Neural cell (in vitro differentiated cells): ENCODE measurements around the gene LAMB4. TPM values are rescaled to one million over a fixed set of nuclear protein-coding genes. Genes with fewer than 3 reads are reported as not detected.

Experiments used
- H2AFZ ChIP-seq: fragments of 200-600, 300-800 bp; sonication (generic), shearing (Covaris generic); 2 replicates; pipeline ENCODE4 v1.6.0; 2014; ENCODE audit warnings: low read depth, mild to moderate bottlenecking, antibody characterized with exemption, low read length, moderate library complexity
- H3F3A ChIP-seq: fragments of 200-600 bp; shearing (Covaris generic); 2 replicates; pipeline ENCODE4 v1.6.1; 2016; ENCODE audit warnings: mild to moderate bottlenecking, moderate library complexity, mixed read lengths, antibody characterized with exemption, low read length; ENCODE audit not compliant: insufficient read depth, poor library complexity, severe bottlenecking
- H3K27ac ChIP-seq: fragments of 200-600, 300-800 bp; sonication (generic), shearing (Covaris generic); 2 replicates; pipeline ENCODE4 v1.5.1; 2014; ENCODE audit warnings: mild to moderate bottlenecking, low read length, moderate library complexity
- H3K27me3 ChIP-seq: fragments of 300-800, 200-600 bp; sonication (generic), shearing (Covaris generic); 2 replicates; pipeline ENCODE4 v1.6.0; 2014; ENCODE audit warnings: mild to moderate bottlenecking, low read depth, low read length, moderate library complexity; ENCODE audit not compliant: insufficient read depth
- H3K36me3 ChIP-seq: fragments of 300-800, 200-600 bp; sonication (generic), shearing (Covaris generic); 2 replicates; pipeline ENCODE4 v1.5.1; 2014; ENCODE audit warnings: mild to moderate bottlenecking, antibody characterized with exemption, low read length, moderate library complexity; ENCODE audit not compliant: insufficient read depth
- H3K4me2 ChIP-seq: fragments of 300-800, 200-600 bp; sonication (generic), shearing (Covaris generic); 2 replicates; pipeline ENCODE4 v1.6.0; 2014; ENCODE audit warnings: mild to moderate bottlenecking, low read length
- H3K4me3 ChIP-seq: fragments of 300-800, 200-600 bp; sonication (generic), shearing (Covaris generic); 2 replicates; pipeline ENCODE4 v1.5.1; 2014; ENCODE audit warnings: mild to moderate bottlenecking, low read length, moderate library complexity
- H3K79me2 ChIP-seq: fragments of 200-600 bp; shearing (Covaris generic); replicated peaks from 2 replicates; pipeline ENCODE4 v1.6.0; 2014; ENCODE audit warnings: mild to moderate bottlenecking, low read length, moderate library complexity; ENCODE audit not compliant: insufficient read depth
- H3K9ac ChIP-seq: fragments of 300-800, 200-600 bp; sonication (generic), shearing (Covaris generic); 2 replicates; pipeline ENCODE4 v1.6.1; 2016; ENCODE audit warnings: mild to moderate bottlenecking, low read length, mixed read lengths
- H3K9me2 ChIP-seq: fragments of 200-600 bp; shearing (Covaris generic); 2 replicates; pipeline ENCODE4 v1.6.1; 2016; ENCODE audit warnings: mild to moderate bottlenecking, low read length, mixed read lengths; ENCODE audit not compliant: insufficient read depth
- H3K9me3 ChIP-seq: fragments of 200-600, 300-800 bp; sonication (generic), shearing (Covaris generic); 2 replicates; pipeline ENCODE4 v1.6.1; 2016; ENCODE audit warnings: mild to moderate bottlenecking, mixed run types, low read length, moderate library complexity, mixed read lengths
- H4K20me1 ChIP-seq: fragments of 200-600 bp; shearing (Covaris generic); 2 replicates; pipeline ENCODE4 v1.6.1; 2016; ENCODE audit warnings: mild to moderate bottlenecking, mixed run types; ENCODE audit not compliant: insufficient read depth
- EP300 ChIP-seq: fragments of 450-650 bp; conservative IDR thresholded peaks from 2 replicates; pipeline ENCODE4 v1.6.1; 2014; ENCODE audit warnings: antibody characterized with exemption, mild to moderate bottlenecking, moderate library complexity; ENCODE audit not compliant: poor library complexity, severe bottlenecking
- EZH2 ChIP-seq: fragments of 200-600, 300-800 bp; shearing (Covaris generic), sonication (generic); IDR thresholded peaks from 2 replicates; pipeline ENCODE4 v1.6.1; 2014; ENCODE audit warnings: antibody characterized with exemption, low read length, borderline replicate concordance, mild to moderate bottlenecking; ENCODE audit not compliant: insufficient read depth, poor library complexity, severe bottlenecking
- MXI1 ChIP-seq: fragments of 450-650 bp; conservative IDR thresholded peaks from 2 replicates; pipeline ENCODE4 v1.6.1; 2014; ENCODE audit warnings: antibody characterized with exemption, mild to moderate bottlenecking; ENCODE audit not compliant: poor library complexity, severe bottlenecking
- POLR2AphosphoS5 ChIP-seq: IDR thresholded peaks from 2 replicates; pipeline ENCODE4 v1.6.1; 2012
- RAD21 ChIP-seq: fragments of 450-650 bp; conservative IDR thresholded peaks from 2 replicates; pipeline ENCODE4 v1.6.1; 2014; ENCODE audit warnings: antibody characterized with exemption, mild to moderate bottlenecking, moderate library complexity
- SMC3 ChIP-seq: fragments of 450-650 bp; conservative IDR thresholded peaks from 2 replicates; pipeline ENCODE4 v1.6.1; 2014; ENCODE audit warnings: antibody characterized with exemption, mild to moderate bottlenecking, moderate library complexity; ENCODE audit not compliant: poor library complexity
- TAF1 ChIP-seq: IDR thresholded peaks from 2 replicates; pipeline ENCODE4 v1.6.1; 2012; ENCODE audit warnings: low read depth
- polyA plus RNA-seq: library from polyadenylated mRNA; depleted of rRNA; stranded (reverse); fragments of >200 nt; gene quantifications from 2 replicates; pipeline ENCODE4 v1.2.3, GENCODE V29; 2014
- TF ChIP-seq, protein P1 (sequence below): IDR thresholded peaks from 2 replicates; pipeline ENCODE4 v1.6.1; 2012; ENCODE audit warnings: borderline replicate concordance
- TF ChIP-seq, protein P2 (sequence below): fragments of 450-650 bp; IDR thresholded peaks from 2 replicates; pipeline ENCODE4 v1.5.1; 2014; ENCODE audit warnings: antibody characterized with exemption, mild to moderate bottlenecking, moderate library complexity; ENCODE audit not compliant: poor library complexity, severe bottlenecking

The LAMB4 gene
- polyA plus RNA-seq, 1 donor from 2014 or later = 0.16 TPM

DNA sequence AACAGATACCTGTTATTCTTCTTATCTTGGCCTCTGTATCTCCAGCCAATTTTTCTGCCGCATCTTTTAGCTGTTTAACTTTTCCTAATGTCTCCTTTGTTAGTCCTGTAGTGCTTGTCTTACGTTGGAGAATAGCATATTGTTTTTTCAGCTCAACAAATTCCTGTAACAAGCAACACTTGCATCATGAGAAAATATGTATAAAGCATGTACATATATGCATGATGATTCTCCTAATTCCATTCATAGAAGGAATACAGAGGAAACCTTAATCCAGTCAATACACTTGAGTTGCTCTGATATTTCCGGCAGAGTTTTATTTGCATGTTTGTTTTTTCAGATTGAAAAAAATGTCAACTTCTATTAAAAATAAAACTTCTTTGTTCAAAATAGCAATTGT is 101.1 kb downstream of the LAMB4 start:
- Histone ChIP-seq H3K36me3 (no peaks in the 10 kb centered on the region), H3K27ac (no peak overlapping the region), H3K9ac (no peak overlapping the region), H3K9me3 (no peaks in the 10 kb centered on the region), H3K4me2 (no peak overlapping the region), H3F3A (no peaks in the 10 kb centered on the region), H2AFZ (no peak overlapping the region), H3K27me3 (no peaks in the 10 kb centered on the region), H3K9me2 (no peaks in the 10 kb centered on the region), H4K20me1 (no peaks in the 10 kb centered on the region), H3K79me2 (no peaks in the 10 kb centered on the region), H3K4me3 (no peak overlapping the region)
- TF ChIP-seq SMC3 = no peak
- no peak for TF ChIP-seq TAF1
- no peak for TF ChIP-seq EP300
- TF ChIP-seq, protein P1, sequence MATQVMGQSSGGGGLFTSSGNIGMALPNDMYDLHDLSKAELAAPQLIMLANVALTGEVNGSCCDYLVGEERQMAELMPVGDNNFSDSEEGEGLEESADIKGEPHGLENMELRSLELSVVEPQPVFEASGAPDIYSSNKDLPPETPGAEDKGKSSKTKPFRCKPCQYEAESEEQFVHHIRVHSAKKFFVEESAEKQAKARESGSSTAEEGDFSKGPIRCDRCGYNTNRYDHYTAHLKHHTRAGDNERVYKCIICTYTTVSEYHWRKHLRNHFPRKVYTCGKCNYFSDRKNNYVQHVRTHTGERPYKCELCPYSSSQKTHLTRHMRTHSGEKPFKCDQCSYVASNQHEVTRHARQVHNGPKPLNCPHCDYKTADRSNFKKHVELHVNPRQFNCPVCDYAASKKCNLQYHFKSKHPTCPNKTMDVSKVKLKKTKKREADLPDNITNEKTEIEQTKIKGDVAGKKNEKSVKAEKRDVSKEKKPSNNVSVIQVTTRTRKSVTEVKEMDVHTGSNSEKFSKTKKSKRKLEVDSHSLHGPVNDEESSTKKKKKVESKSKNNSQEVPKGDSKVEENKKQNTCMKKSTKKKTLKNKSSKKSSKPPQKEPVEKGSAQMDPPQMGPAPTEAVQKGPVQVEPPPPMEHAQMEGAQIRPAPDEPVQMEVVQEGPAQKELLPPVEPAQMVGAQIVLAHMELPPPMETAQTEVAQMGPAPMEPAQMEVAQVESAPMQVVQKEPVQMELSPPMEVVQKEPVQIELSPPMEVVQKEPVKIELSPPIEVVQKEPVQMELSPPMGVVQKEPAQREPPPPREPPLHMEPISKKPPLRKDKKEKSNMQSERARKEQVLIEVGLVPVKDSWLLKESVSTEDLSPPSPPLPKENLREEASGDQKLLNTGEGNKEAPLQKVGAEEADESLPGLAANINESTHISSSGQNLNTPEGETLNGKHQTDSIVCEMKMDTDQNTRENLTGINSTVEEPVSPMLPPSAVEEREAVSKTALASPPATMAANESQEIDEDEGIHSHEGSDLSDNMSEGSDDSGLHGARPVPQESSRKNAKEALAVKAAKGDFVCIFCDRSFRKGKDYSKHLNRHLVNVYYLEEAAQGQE = no peak
- no peak for TF ChIP-seq RAD21
- no peak for TF ChIP-seq MXI1
- no peak for TF ChIP-seq POLR2AphosphoS5

DNA sequence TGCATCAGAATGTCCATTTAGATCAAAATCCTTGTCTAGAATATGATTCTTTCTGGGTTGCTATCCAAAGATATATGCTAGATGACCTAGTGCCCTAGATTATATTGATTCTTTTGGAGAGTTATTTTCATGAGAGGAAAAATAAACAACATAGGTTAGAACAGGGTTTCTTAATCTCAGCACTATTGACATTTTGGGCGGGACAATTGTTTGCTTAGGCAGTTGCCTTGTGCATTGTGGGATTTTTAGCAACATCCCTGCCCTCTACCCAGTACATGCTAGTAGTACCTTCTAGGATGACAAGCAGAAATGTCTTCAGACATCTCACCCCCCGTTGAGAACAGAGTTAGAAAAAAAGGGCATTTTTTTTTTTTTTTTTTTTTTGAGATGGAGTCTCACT is 102.0 kb downstream of the LAMB4 start:
- no peaks in the 10 kb centered on the region for H3K79me2 ChIP-seq
- no peak overlapping the region for H3K4me2 ChIP-seq
- H3K36me3 ChIP-seq = no peaks in the 10 kb centered on the region
- no peak overlapping the region for H3K4me3 ChIP-seq
- H3K27me3 ChIP-seq = no peaks in the 10 kb centered on the region
- H3F3A ChIP-seq = no peaks in the 10 kb centered on the region
- H4K20me1 ChIP-seq = no peaks in the 10 kb centered on the region
- H3K9ac ChIP-seq = no peak overlapping the region
- no peak overlapping the region for H2AFZ ChIP-seq
- TF ChIP-seq, protein P1 = no peak
- no peak for TF ChIP-seq MXI1
- TF ChIP-seq SMC3 = no peak
- TF ChIP-seq EP300 = no peak
- TF ChIP-seq, protein P2, sequence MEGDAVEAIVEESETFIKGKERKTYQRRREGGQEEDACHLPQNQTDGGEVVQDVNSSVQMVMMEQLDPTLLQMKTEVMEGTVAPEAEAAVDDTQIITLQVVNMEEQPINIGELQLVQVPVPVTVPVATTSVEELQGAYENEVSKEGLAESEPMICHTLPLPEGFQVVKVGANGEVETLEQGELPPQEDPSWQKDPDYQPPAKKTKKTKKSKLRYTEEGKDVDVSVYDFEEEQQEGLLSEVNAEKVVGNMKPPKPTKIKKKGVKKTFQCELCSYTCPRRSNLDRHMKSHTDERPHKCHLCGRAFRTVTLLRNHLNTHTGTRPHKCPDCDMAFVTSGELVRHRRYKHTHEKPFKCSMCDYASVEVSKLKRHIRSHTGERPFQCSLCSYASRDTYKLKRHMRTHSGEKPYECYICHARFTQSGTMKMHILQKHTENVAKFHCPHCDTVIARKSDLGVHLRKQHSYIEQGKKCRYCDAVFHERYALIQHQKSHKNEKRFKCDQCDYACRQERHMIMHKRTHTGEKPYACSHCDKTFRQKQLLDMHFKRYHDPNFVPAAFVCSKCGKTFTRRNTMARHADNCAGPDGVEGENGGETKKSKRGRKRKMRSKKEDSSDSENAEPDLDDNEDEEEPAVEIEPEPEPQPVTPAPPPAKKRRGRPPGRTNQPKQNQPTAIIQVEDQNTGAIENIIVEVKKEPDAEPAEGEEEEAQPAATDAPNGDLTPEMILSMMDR = no peak
- TF ChIP-seq POLR2AphosphoS5 = no peak
- TF ChIP-seq EZH2 = no peak
- TF ChIP-seq TAF1 = no peak
- TF ChIP-seq RAD21 = no peak
- no peaks in the 10 kb centered on the region for H3K9me2 ChIP-seq
- H3K27ac ChIP-seq = no peak overlapping the region
- H3K9me3 ChIP-seq = no peaks in the 10 kb centered on the region
